IMR-90 (cell line): ENCODE measurements around the gene SEMA3E. TPM values are rescaled to one million over a fixed set of nuclear protein-coding genes. Genes with fewer than 3 reads are reported as not detected.

Experiments used
- ATAC-seq: fragments of 200-7000 bp; cut with Tn5 transposase; 2 replicates; pipeline ENCODE4 v1.9.1; 2020; ENCODE audit warnings: low read depth, mild to moderate bottlenecking, moderate library complexity
- BruUV-seq: library from RNA; stranded (reverse); fragments of 400-500 nt; replicated peaks from 2 replicates; lab custom pipeline; 2021; lab: Mats Ljungman, UMichigan
- CTCF ChIA-PET: fragments of 300-600 bp; formaldehyde crosslinking; extraction: SDS; loops from one replicate; lab custom pipeline; 2021; ENCODE audit warnings: antibody characterized with exemption; lab: Yijun Ruan, JAX
- POLR2A ChIA-PET: fragments of 300-600 bp; sonication (Branson Sonifier 250); formaldehyde crosslinking; loops from one replicate; lab custom pipeline; 2022; ENCODE audit warnings: antibody characterized with exemption; ENCODE audit not compliant: unreplicated experiment; lab: Charles Lee
- DNase-seq: peaks from one replicate; pipeline ENCODE4 v3.0.0; 2013
- H2AFZ ChIP-seq: replicated peaks from 2 replicates; pipeline ENCODE3; 2013; ENCODE audit warnings: low read length, mild to moderate bottlenecking; ENCODE audit not compliant: poor library complexity
- H2AK5ac ChIP-seq: 2 replicates; pipeline ENCODE4 v1.6.1; 2013; ENCODE audit warnings: low read depth, low read length, inconsistent platforms
- H2AK9ac ChIP-seq: replicated peaks from 2 replicates; pipeline ENCODE3; 2013; ENCODE audit warnings: mild to moderate bottlenecking, low read depth, low read length, moderate library complexity; ENCODE audit not compliant: poor library complexity
- H2BK120ac ChIP-seq: 2 replicates; pipeline ENCODE4 v1.6.1; 2013; ENCODE audit warnings: low read depth, low read length, inconsistent platforms
- H2BK15ac ChIP-seq: 3 replicates; pipeline ENCODE4 v1.6.1; 2013; ENCODE audit warnings: low read depth, low read length, inconsistent platforms
- H2BK20ac ChIP-seq: 2 replicates; pipeline ENCODE4 v1.6.1; 2013; ENCODE audit warnings: low read depth, mild to moderate bottlenecking, inconsistent platforms, low read length, moderate library complexity
- H2BK5ac ChIP-seq: 2 replicates; pipeline ENCODE4 v1.6.1; 2013; ENCODE audit warnings: mild to moderate bottlenecking, low read depth, low read length, inconsistent platforms; ENCODE audit not compliant: poor library complexity, severe bottlenecking
- H3K14ac ChIP-seq: replicated peaks from 2 replicates; pipeline ENCODE4 v1.6.1; 2013; ENCODE audit warnings: low read depth, low read length, inconsistent platforms
- H3K18ac ChIP-seq: 2 replicates; pipeline ENCODE4 v1.6.1; 2013; ENCODE audit warnings: low read depth, low read length, control low read depth
- H3K23ac ChIP-seq: 2 replicates; pipeline ENCODE4 v1.6.1; 2013; ENCODE audit warnings: low read depth, low read length, inconsistent platforms
- H3K27ac ChIP-seq: 2 replicates; pipeline ENCODE4 v1.5.1; 2013; ENCODE audit warnings: mild to moderate bottlenecking, control low read depth, low read length; ENCODE audit not compliant: insufficient read depth
- H3K27me3 ChIP-seq: 2 replicates; pipeline ENCODE4 v1.6.1; 2013; ENCODE audit warnings: low read length; ENCODE audit not compliant: control insufficient read depth, insufficient read depth
- H3K36me3 ChIP-seq: 2 replicates; pipeline ENCODE4 v1.6.1; 2013; ENCODE audit warnings: low read length, mixed read lengths; ENCODE audit not compliant: control insufficient read depth, insufficient read depth
- H3K4ac ChIP-seq: 2 replicates; pipeline ENCODE4 v1.6.1; 2013; ENCODE audit warnings: low read depth, low read length, inconsistent platforms
- H3K4me1 ChIP-seq: 2 replicates; pipeline ENCODE4 v1.6.1; 2013; ENCODE audit warnings: low read length, mixed read lengths; ENCODE audit not compliant: control insufficient read depth, insufficient read depth
- H3K4me2 ChIP-seq: 2 replicates; pipeline ENCODE4 v1.6.1; 2013; ENCODE audit warnings: low read depth, mild to moderate bottlenecking, control low read depth, low read length, moderate library complexity
- H3K4me3 ChIP-seq: 2 replicates; pipeline ENCODE4 v1.5.1; 2013; ENCODE audit warnings: low read depth, mild to moderate bottlenecking, control low read depth, low read length, moderate library complexity; ENCODE audit not compliant: insufficient read depth
- H3K56ac ChIP-seq: 2 replicates; pipeline ENCODE4 v1.6.1; 2013; ENCODE audit warnings: low read length, inconsistent platforms; ENCODE audit not compliant: insufficient read depth; ENCODE audit errors: extremely low read depth
- H3K79me1 ChIP-seq, 2 experiments: 2 replicates each; pipeline ENCODE4 v1.6.1; 2013; ENCODE audit warnings: low read length in 2 of 2, inconsistent platforms in 1 of 2, low read depth in 1 of 2
- H3K9ac ChIP-seq: 2 replicates; pipeline ENCODE4 v1.6.1; 2013; ENCODE audit warnings: low read depth, low read length, control low read depth
- H3K9me1 ChIP-seq: 2 replicates; pipeline ENCODE4 v1.6.1; 2013; ENCODE audit warnings: low read length, inconsistent platforms; ENCODE audit not compliant: insufficient read depth
- H3K9me3 ChIP-seq: 2 replicates; pipeline ENCODE4 v1.6.1; 2013; ENCODE audit warnings: low read length; ENCODE audit not compliant: control insufficient read depth, insufficient read depth
- H4K20me1 ChIP-seq: 2 replicates; pipeline ENCODE4 v1.6.1; 2013; ENCODE audit warnings: low read length, inconsistent platforms; ENCODE audit not compliant: insufficient read depth
- H4K5ac ChIP-seq: 2 replicates; pipeline ENCODE4 v1.6.1; 2013; ENCODE audit warnings: mild to moderate bottlenecking, low read depth, low read length, control low read depth
- H4K8ac ChIP-seq, 2 experiments: 2 replicates each; pipeline ENCODE4 v1.6.1; 2013; ENCODE audit warnings: low read depth in 2 of 2, low read length in 2 of 2, control low read depth in 1 of 2, inconsistent platforms in 1 of 2
- H4K91ac ChIP-seq: 2 replicates; pipeline ENCODE4 v1.6.1; 2013; ENCODE audit warnings: low read depth, low read length, inconsistent platforms; ENCODE audit not compliant: insufficient read depth
- CEBPB ChIP-seq: IDR thresholded peaks from 2 replicates; pipeline ENCODE4 v1.6.1; 2012; ENCODE audit warnings: low read depth, low read length, improper control_type of control experiment
- MAZ ChIP-seq: IDR thresholded peaks from 2 replicates; pipeline ENCODE4 v1.6.1; 2012; ENCODE audit warnings: low read depth, mild to moderate bottlenecking, low read length, improper control_type of control experiment, moderate library complexity, borderline replicate concordance
- MXI1 ChIP-seq: IDR thresholded peaks from 2 replicates; pipeline ENCODE4 v1.6.1; 2012; ENCODE audit warnings: low read depth, mild to moderate bottlenecking, low read length, moderate library complexity, borderline replicate concordance
- WGBS, 2 experiments: methylation state at CpG; one replicate each; pipeline versions ENCODE4 v1.1.5 to v1.1.7; 2013; ENCODE audit warnings: missing lambda C conversion rate in 2 of 2; ENCODE audit not compliant: insufficient read length in 1 of 2; ENCODE audit errors: extremely low coverage in 2 of 2; 5-methylcytosine and 5-hydroxymethylcytosine counted together
- dilution Hi-C: fragments of 300-500 bp; cut with HindIII; formaldehyde crosslinking; loops from one replicate; pipeline ENCODE4 v1.14.3; 2018; ENCODE audit warnings: low sequenced_read_pairs; ENCODE audit not compliant: unreplicated experiment
- in situ Hi-C: fragments of 300-500 bp; cut with MboI; formaldehyde crosslinking; loops from 3 replicates; pipeline ENCODE4 v1.14.3; 2019; ENCODE audit warnings: low sequenced_read_pairs, inconsistent platforms, mixed read lengths
- intact Hi-C: fragments of 100-400 bp; cut with micrococcal nuclease; formaldehyde crosslinking; loops from 2 replicates; pipeline ENCODE4 v1.10.0; 2022
- polyA plus RNA-seq, 3 experiments: library from polyadenylated mRNA; depleted of rRNA; stranded (reverse); fragments of >200 nt; gene quantifications; 2 replicates each; pipeline ENCODE4 v1.2.3, GENCODE V29; 2012; ENCODE audit warnings: low replicate concordance in 1 of 3
- total RNA-seq: library from RNA; depleted of rRNA; stranded (reverse); fragments of >200 nt; gene quantifications from 2 replicates; pipeline ENCODE4 v1.2.3, GENCODE V29; 2012

Gene SEMA3E
- total and polyA plus RNA-seq, 2 of the 4 experiments (the other 2 are of a cell fraction) = 0.31 to 0.72 TPM

GRCh38 chr7:83468251-83468739, 180.6 kb downstream of the SEMA3E start (continued):
- no peak for TF ChIP-seq MAZ

GRCh38 chr7:83467493-83467892, 181.4 kb downstream of the SEMA3E start:
- H3K4ac ChIP-seq = no peak overlapping the region
- WGBS, 2 experiments = no CpG with 5 or more reads among the region's 4 CpGs
- H4K91ac ChIP-seq = no peak overlapping the region
- no TSS peak for BruUV-seq
- no peaks in the 10 kb centered on the region for H4K20me1 ChIP-seq
- intact Hi-C loops (loop anchor here (5.0 kb wide), 1 partner anchor 70 kb away; no protein-coding TSS in a partner anchor), in situ Hi-C loops (no loop called here), dilution Hi-C loops (no loop called here)
- no peak overlapping the region for H4K5ac ChIP-seq
- H2BK20ac ChIP-seq = no peak overlapping the region
- H3K4me2 ChIP-seq = no peak overlapping the region
- 0 out of 2 replicates have a peak overlapping the region, but pooled peaks have one; percentile 24 for H2AK5ac ChIP-seq
- no peak overlapping the region for H3K56ac ChIP-seq
- no peaks in the 10 kb centered on the region for H3K9me3 ChIP-seq
- no peak overlapping the region for H4K8ac ChIP-seq
- no peak overlapping the region for H2BK5ac ChIP-seq
- no peak overlapping the region for H2BK120ac ChIP-seq
- H3K14ac ChIP-seq = no peak overlapping the region
- DNase-seq (no peak), ATAC-seq (no peak)
- no peaks in the 10 kb centered on the region; the same call in 1 of the 2 replicates for H3K27me3 ChIP-seq
- H3K79me1 ChIP-seq = no peaks in the 10 kb centered on the region
- H3K27ac ChIP-seq = no peak overlapping the region
- no peak overlapping the region for H2AK9ac ChIP-seq
- ChIA-PET POLR2A (no interaction called here), CTCF (interaction anchor here (0.7 kb wide), 1 partner anchor 131 kb away, joined by 5 read pairs; no protein-coding TSS in a partner anchor)
- no peak overlapping the region for H3K23ac ChIP-seq
- H3K9ac ChIP-seq = no peak overlapping the region
- H3K18ac ChIP-seq = no peak overlapping the region
- no peak overlapping the region for H2BK15ac ChIP-seq
- H3K4me3 ChIP-seq = no peak overlapping the region
- no peak overlapping the region for H2AFZ ChIP-seq
- no peaks in the 10 kb centered on the region for H3K36me3 ChIP-seq
- no peak for TF ChIP-seq CEBPB
- TF ChIP-seq MXI1 = no peak
- 0 out of 2 replicates have a peak, but pooled peaks cover 2% of the 10 kb centered on the region for H3K9me1 ChIP-seq
- no peaks in the 10 kb centered on the region for H3K4me1 ChIP-seq
